ENCODE results near the gene LDB3.

- TF ChIP-seq EZH2 (IDR thresholded peaks at IDR 0.05; ENCODE audit: low read length, missing control alignments) (no peak), CTCF (conservative IDR thresholded peaks at IDR 0.05 in 1 of 2, IDR thresholded peaks at IDR 0.05 in 1 of 2; ENCODE audit: low read depth in 1 of 2, low read length in 2 of 2) (no peak)
These were observed 11.3 kb upstream of the LDB3 start for GRCh38 chr10:86657011-86657395.

Data from fibroblast of lung (primary cell).